ENCODE results near the gene HJURP.

The HJURP gene

GRCh38 chr2:233811732-233812131, 42.6 kb downstream of the HJURP start:
- no peak for DNase-seq

- no peak for DNase-seq
These were observed 43.2 kb downstream of the HJURP start for GRCh38 chr2:233811087-233811486.

GRCh38 chr2:233810385-233810784, 44.0 kb downstream of the HJURP start:
- no peak for DNase-seq

GRCh38 chr2:233807966-233808935, 46.1 kb downstream of the HJURP start:
- DNase-seq: no peak

GRCh38 chr2:233807215-233807865, 47.0 kb downstream of the HJURP start:
- no peak for DNase-seq

- no peak for DNase-seq
These were observed 50.3 kb downstream of the HJURP start for GRCh38 chr2:233803994-233804393.

GRCh38 chr2:233803292-233803911, 50.9 kb downstream of the HJURP start:
- no peak for DNase-seq

GRCh38 chr2:233802132-233802815, 52.1 kb downstream of the HJURP start:
- DNase-seq: no peak

GRCh38 chr2:233801357-233802131, 52.8 kb downstream of the HJURP start:
- DNase-seq: no peak

GRCh38 chr2:233800208-233800607, 54.1 kb downstream of the HJURP start:
- no peak for DNase-seq

GRCh38 chr2:233799716-233800115, 54.6 kb downstream of the HJURP start:
- DNase-seq: no peak

- DNase-seq: no peak
These were observed 55.2 kb downstream of the HJURP start for GRCh38 chr2:233799087-233799665.

- no peak for DNase-seq
These were observed 55.8 kb downstream of the HJURP start for GRCh38 chr2:233798335-233799086.

- no peak for DNase-seq
These were observed 58.1 kb downstream of the HJURP start for GRCh38 chr2:233796254-233796653.

GRCh38 chr2:233795735-233796171, 58.6 kb downstream of the HJURP start:
- no peak for DNase-seq

- no peak for DNase-seq
These were observed 60.1 kb downstream of the HJURP start for GRCh38 chr2:233794128-233794658.

- no peak for DNase-seq
These were observed 60.7 kb downstream of the HJURP start for GRCh38 chr2:233793465-233794127.

GRCh38 chr2:233792720-233793119, 61.6 kb downstream of the HJURP start:
- DNase-seq: no peak

- no peak for DNase-seq
These were observed 62.4 kb downstream of the HJURP start for GRCh38 chr2:233791883-233792329.

All from NCI-H2029 treated with DMSO at 0.1 percent for 48 hours (cell line).